HepG2 (cell line): ENCODE results near the gene ACOT4.
A peak's percentile ranks its signal among the peaks of the same experiment; 100 is the strongest.

Source experiments
- CREB1 ChIP-seq, 2 experiments: fragments of 450-650 bp in 1 of 2; IDR thresholded peaks; 2 replicates each; pipeline ENCODE4 v1.6.1; 2016 to 2017; ENCODE audit warnings: control low read depth in 1 of 2, mild to moderate bottlenecking in 1 of 2, missing compliant biosample characterization in 1 of 2, missing genetic modification characterization in 1 of 2
- CTCF ChIP-seq: sonication (generic); formaldehyde crosslinking; IDR thresholded peaks from 2 replicates; pipeline ENCODE4 v1.5.0; 2020; ENCODE audit warnings: mild to moderate bottlenecking, missing genetic modification reagents, moderate library complexity
- DR1 ChIP-seq: sonication (generic); formaldehyde crosslinking; IDR thresholded peaks from 2 replicates; pipeline ENCODE4 v1.8.0; 2021; ENCODE audit warnings: mild to moderate bottlenecking, missing genetic modification reagents, inconsistent platforms
- EP300 ChIP-seq, 3 experiments: sonication (generic) in 1 of 3; formaldehyde crosslinking in 1 of 3; IDR thresholded peaks; 2 replicates each; pipeline versions ENCODE4 v1.5.1 to v1.6.1; 2011 to 2020; ENCODE audit warnings: low read depth in 2 of 3, low read length in 2 of 3, borderline replicate concordance in 1 of 3, improper control_type of control experiment in 1 of 3, mild to moderate bottlenecking in 1 of 3, missing genetic modification reagents in 1 of 3, moderate library complexity in 1 of 3
- HDAC1 ChIP-seq: sonication (generic); formaldehyde crosslinking; IDR thresholded peaks from 2 replicates; pipeline ENCODE4 v1.5.1; 2020; ENCODE audit warnings: mild to moderate bottlenecking, missing genetic modification reagents
- IKZF4 ChIP-seq: sonication (generic); formaldehyde crosslinking; IDR thresholded peaks from 2 replicates; pipeline ENCODE4 v1.5.1; 2020; ENCODE audit warnings: borderline replicate concordance, mild to moderate bottlenecking, low read depth, missing genetic modification reagents; ENCODE audit errors: not compliant biosample characterization
- KDM5A ChIP-seq: fragments of 200-600 bp; sonication (generic); IDR thresholded peaks from 2 replicates; pipeline ENCODE4 v1.7.0; 2018; ENCODE audit warnings: antibody characterized with exemption, mild to moderate bottlenecking, low read length, borderline replicate concordance
- POLR2A ChIP-seq, 2 experiments: IDR thresholded peaks; 2 replicates each; pipeline ENCODE4 v1.6.1; 2011; ENCODE audit warnings: low read depth in 2 of 2, low read length in 2 of 2, mild to moderate bottlenecking in 1 of 2, moderate library complexity in 1 of 2; ENCODE audit not compliant: insufficient read depth in 1 of 2
- REXO4 ChIP-seq: sonication (generic); formaldehyde crosslinking; IDR thresholded peaks from 2 replicates; pipeline ENCODE4 v1.8.0; 2022; ENCODE audit warnings: missing genetic modification reagents, mild to moderate bottlenecking, borderline replicate concordance
- SYNCRIP ChIP-seq: fragments of 200-400 bp; formaldehyde crosslinking; IDR thresholded peaks from 2 replicates; pipeline ENCODE4 v1.6.1; 2018; ENCODE audit warnings: mild to moderate bottlenecking, low read depth, low read length; ENCODE audit not compliant: insufficient read depth
- ZNF33A ChIP-seq: sonication (generic); formaldehyde crosslinking; IDR thresholded peaks from 2 replicates; pipeline ENCODE4 v1.5.1; 2020; ENCODE audit warnings: missing genetic modification reagents, mild to moderate bottlenecking, moderate library complexity, borderline replicate concordance

- TF ChIP-seq CTCF (CRISPR knock-in tag) (no peak), DR1 (CRISPR knock-in tag) (no peak), KDM5A (no peak), ZNF33A (CRISPR knock-in tag) (no peak), HDAC1 (no peak), EP300 (IDR thresholded peaks at IDR 0.05; ENCODE audit: low read depth in 2 of 2, low read length in 2 of 2) (no peak), EP300 (CRISPR knock-in tag; IDR thresholded peaks at IDR 0.05; ENCODE audit: borderline replicate concordance) (no peak), CREB1 (IDR thresholded peaks at IDR 0.05) (no peak), CREB1 (CRISPR knock-in tag; IDR thresholded peaks at IDR 0.05) (no peak), IKZF4 (CRISPR knock-in tag) (no peak), SYNCRIP (no peak), POLR2A (IDR thresholded peaks at IDR 0.05; ENCODE audit: insufficient read depth in 1 of 2, low read depth in 2 of 2, low read length in 2 of 2) (0 out of 4 replicates have a peak, but pooled peaks of 1 of the 2 experiments have one; percentile 5), REXO4 (CRISPR knock-in tag) (no peak)
These were observed 23.5 kb upstream of the ACOT4 start for GRCh38 chr14:73567951-73568885.
